HG02840 (cell line): ENCODE measurements around the gene HTRA2.
"Not testable (repeated sequence)": the region's sequence is repeated elsewhere in the genome, so short reads cannot be mapped to it uniquely, and the experiment has no call there.

Experiments
- ATAC-seq: cut with Tn5 transposase; IDR thresholded peaks from one replicate; pipeline ENCODE4 v1.9.1; 2021; ENCODE audit warnings: mild to moderate bottlenecking, moderate library complexity, moderate number of reproducible peaks; ENCODE audit not compliant: unreplicated experiment, low FRiP score

Gene HTRA2

DNA sequence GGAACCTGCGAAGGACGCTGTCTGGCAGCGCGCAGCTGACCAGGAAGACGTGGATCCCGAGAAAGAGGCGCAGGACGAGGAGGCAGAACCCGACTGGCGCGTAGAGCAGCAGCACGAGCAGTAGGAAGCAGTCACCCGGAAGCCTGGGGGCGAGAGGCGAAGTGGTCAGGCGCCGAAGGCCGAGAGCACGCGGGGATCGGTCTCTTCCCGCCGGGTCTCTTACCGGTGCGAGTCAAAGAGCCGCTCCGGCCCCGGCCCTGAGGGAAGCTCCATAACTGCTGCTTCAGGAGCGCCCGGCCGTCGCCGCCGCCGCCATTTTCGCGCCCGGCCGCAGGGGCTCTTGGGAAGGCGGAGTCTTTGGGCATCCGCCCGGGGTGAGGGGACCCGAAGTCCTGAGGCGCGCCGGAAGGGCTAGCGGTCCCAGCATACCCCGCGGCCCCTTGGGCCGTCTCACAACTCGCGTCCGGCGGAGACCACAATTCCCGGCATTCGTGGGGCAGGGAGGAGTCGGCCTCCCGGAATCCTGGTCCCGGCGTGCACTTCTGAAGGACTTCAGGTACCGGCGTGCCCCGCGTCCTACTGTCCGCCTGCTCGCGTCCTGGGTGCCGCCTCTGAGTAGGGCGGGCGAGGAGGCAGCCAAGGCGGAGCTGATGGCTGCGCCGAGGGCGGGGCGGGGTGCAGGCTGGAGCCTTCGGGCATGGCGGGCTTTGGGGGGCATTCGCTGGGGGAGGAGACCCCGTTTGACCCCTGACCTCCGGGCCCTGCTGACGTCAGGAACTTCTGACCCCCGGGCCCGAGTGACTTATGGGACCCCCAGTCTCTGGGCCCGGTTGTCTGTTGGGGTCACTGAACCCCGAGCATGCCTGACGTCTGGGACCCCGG lies at the start of gene HTRA2, which contains the start of gene AUP1:
TSS of gene HTRA2 (plus strand) at position 577 of the 882 bp plus-strand sequence. CDS start at position 651, 74 bp downstream.
TSS of gene AUP1 (minus strand) at position 350 of the 882 bp plus-strand sequence. CDS start at position 273, 77 bp downstream.
- ATAC-seq: peak; percentile 77

DNA sequence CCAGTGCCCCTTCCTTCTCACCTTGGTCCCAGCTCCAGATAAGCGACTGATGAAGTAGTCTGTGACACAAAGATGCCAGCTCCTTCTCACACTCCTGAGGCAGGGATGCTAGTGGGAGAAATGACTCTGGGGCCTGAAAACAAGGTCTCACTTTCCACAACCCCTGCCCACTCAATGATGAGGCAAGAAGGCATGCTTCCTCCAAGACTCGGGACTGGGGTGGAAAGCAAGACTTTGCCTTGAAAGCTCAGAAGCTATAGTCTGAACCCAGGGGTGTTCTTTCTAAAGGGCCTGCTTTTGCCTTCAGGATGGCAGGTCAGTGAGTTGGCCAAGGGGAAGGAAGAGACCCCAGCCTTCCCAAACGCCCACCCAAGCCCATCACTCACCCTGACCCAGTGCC lies 48.3 kb upstream of the HTRA2 start:
- no peak for ATAC-seq

DNA sequence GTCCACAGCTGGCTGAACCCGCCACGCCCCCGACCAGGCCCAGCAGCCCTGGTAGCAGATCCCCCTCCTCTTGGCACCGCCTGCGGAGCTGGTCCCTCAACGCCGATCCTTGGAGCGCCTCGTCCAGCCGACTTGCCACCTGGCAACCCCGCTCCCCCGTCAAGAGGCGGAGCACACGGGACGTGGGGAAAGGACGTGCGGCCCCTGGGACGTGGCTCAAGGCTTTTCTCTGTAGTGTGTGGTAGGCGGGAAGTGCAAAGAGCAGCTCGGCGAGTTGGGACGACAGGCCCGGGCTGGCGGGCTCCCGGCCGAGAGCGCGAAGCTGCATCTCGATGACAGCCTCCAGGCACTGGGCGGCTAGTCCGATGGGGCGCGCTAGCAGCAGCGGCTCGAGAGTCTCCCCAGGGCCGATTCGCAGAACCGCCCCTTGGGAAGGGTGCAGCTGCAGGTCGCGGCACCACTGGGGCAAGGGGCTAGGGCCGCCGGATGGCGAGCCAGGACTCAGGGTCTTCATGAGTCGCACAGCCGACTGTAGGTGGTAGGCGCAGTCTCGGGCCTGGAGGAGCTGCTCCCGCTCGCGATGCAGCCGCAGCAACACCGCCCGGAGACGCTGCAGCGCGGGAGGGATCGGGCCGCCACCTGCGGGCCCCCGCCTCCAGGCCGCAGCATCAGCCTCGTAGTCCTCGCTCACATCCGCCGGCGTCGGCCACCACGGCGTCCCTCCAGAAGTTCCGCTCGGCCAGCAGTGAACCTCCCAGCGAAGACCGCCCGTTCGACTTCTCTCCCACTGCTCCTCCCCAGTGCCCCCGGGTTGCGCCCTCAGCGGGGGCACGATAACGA lies 47.6 kb upstream of the HTRA2 start:
- peak; percentile 44 for ATAC-seq

DNA sequence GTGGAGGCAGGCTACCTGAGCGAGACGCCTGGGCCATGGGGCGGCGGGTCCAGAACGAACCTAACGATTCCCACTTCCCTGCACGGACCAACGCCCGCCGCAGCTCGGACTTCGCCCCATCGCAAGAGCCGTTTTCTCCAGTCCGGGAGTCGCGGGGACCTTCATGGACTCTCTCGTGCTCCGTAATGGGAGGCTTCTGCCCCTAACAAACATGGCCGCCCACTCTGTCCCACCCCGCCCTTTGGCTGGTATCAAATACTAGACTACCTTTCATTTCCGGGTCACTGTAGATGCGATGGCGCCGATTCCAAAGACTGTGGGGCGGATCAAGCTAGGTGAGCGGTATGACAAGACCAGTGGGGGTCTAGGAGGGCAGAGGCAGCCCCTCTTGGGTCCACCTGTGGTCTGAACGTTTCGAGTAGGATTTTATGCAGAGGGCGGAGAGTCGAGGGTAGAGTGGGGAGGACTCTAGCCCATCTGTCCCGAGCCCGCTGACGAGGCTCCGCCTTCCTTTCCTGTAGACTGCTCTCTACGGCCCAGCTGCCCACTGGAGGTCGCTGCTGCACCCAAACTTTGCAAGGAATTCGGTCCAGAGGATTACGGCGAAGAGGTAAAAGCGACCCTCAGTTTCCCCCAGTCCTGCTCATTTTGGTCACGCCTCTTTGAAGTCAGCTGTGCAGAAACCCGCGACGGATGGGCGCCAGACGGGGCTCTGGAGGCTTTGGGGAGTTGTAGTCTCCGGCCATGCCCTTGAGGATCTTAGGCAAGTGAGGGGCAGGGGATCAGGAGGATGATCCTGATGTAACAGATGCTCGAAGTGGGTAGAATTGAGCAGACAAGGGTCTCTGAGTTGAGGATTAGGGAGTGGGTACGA lies 46.7 kb upstream of the HTRA2 start, which contains the start of the genes CCDC142 and TTC31:
TSS of gene CCDC142 (minus strand) at position 198 of the 874 bp plus-strand sequence. CDS start at position 37, 161 bp downstream.
TSS of gene TTC31 (plus strand) at position 281 of the 874 bp plus-strand sequence. CDS start at position 296, 15 bp downstream.
- peak; percentile 90 for ATAC-seq

DNA sequence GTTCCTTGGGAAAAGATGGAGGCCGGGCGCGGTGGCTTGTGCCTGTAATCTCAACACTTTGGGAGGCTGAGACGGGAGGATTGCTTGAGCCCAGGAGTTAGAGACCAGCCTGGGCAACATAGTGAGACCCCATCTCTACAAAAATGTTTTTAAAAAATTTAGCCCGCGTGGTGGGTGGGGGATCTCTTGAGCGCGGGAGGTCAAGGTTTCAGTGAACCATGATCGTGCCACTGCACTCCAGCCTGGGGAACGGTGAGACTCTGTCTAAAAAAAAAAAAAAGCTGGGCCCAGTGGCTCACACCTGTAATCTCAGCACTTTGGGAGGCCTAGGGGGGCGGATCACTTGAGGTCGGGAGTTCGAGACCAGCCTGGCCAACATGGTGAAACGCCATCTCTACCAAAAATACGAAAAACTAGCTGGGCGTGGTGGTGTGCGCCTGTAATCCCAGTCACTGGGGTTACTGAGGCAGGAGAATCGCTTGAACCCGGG lies 46.0 kb upstream of the HTRA2 start:
- ATAC-seq: not testable (repeated sequence)

DNA sequence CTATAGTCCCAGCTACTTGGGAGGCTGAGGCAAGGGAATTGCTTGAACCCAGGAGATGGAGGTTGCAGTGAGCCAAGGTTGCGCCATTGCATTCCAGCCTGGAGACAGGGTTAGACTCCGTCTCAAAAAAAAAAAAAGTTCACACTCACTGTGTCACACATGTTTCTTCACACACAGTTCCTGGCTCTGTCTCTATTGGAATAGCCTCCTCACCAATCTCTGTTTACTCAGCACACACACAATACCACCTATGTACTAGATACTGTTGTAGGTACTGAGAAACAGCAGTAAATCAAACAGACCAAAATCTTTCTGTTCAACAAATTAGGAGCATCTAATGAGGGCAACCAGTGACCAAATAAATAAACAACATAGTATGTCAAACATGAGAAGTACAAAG lies 43.6 kb upstream of the HTRA2 start:
- no peak for ATAC-seq

DNA sequence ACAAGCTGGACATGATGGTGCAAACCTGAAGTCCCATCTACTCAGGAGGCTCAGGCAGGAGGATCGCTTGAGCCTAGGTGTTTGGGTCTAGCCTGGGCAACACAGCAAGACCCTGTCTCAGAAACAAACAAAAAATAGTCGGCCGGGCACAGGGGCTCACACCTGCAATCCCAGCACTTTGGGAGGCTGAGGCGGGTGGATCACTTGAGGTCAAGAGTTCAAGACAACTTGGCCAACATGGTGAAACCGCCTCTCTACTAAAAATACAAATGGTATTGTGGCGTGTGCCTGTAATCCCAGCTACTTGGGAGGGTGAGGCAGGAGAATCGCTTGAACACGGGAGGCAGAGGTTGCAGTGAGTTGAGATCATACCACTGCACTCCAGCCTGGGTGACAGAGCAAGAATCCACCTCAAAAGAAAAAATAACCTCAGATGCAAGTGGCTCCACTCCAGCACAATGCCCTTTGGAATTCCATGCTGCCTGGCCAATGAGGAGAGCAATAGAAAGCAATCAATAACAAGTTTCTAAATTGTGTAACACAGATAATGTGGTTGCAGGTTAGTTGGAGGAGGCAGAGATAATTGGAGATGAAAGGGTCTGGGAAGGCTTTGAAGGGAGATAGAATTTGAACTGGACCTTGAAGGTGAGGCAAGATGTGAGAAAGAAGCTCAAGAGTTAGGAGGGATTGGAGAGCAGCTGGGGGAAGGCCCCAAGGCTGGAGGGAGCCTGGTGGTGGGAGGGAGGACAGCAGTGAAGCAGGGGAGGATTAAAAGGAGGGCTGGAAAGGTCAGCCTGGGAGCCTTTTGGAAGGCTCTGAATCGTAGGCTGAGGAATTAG lies 40.9 kb upstream of the HTRA2 start:
- no peak for ATAC-seq

DNA sequence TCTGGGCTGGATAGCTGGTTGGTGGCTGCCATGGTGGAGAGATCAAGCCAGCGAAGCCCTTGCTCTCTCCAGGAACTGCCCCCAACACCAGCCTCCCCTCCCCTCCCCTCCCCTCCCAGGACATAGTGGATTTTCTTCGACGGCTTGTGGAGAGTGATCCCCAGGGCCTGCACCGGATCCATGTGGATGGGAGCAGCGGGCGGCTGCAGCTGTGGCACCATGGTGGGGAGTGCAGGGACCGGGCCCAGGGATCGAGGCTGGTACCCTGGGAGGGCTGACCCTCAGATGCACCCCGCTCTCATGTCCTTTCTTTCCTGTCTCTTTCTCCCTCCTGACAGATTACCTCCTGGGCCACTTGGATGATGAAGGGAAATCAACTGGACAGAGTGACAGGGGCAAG lies 39.8 kb upstream of the HTRA2 start:
- no peak for ATAC-seq

DNA sequence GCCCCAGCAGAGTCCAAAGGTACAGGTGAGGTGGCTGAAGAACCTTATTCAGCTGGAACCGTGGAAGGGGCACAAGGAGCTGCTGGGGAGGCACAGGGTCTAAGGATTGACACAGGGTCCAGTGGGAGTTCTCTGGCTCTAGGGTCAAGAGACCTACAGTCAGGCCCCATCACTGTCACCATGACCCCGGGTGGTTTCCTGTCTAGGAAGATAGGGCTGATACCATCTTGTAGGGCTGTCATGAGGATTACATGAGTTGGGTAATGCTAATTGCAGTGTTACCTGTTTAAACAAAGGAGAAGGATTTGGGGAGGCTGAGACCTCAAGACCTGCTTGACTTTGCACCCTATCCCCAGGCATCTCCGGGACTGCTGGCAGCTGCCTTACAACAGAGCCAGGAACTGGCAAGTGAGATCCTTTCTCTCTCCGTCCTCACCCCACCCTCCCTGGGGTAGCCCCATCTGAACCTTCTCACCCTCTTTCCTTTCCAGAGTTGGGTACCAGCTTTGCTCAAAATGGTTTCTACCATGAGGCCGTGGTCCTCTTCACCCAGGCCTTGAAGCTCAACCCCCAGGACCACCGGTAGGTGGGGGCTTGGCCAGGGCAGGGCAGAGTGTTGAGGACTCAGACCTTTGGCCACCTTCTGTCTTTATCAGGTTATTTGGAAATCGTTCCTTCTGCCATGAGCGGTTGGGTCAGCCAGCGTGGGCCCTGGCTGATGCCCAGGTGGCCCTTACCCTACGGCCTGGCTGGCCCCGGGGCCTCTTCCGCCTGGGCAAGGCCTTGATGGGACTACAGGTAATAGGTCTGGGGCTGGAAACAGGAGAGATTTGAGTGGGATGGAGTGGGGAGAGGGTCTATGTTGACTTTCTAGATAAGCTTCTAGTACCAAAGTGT lies 37.8 kb upstream of the HTRA2 start:
- ATAC-seq: no peak

DNA sequence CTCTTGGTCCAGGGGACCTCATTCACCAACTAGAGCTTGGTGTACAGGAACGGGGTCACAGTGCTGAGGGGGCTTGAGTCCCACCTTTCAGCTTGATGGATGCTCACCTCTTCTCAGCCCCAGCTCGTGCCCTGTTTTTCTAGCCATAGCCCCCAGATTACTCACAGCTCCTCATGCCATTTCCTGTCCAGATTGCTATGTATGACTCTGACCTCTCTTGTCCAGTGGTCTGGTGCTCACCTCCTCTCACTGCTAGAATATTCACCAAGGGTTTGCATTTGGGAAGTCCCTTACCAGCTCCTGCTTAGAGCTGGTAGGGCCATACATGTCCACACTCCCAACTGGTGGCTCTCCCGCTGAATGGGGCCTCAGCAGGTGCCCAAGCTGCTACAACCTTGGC lies 36.2 kb upstream of the HTRA2 start:
- ATAC-seq: no peak

DNA sequence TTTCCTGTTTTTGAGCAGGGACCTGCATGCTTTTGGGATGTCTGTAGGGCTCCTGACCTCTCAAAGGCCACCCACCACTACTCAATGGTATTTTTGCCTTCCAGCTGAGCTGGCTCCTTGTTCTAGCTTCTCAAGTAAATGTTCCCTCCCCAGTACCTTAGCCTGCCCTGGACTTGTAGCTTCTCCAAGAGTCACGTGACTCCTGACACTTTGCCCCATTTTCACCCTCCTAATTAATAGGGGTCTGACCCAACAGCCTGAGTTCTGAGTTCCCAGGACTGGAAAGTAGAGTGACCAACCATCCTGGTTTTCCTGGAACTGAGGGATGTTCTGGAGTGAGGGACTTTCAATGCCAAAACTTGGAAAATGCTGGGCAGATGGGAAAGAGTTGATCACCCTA lies 34.3 kb upstream of the HTRA2 start:
- ATAC-seq: no peak

DNA sequence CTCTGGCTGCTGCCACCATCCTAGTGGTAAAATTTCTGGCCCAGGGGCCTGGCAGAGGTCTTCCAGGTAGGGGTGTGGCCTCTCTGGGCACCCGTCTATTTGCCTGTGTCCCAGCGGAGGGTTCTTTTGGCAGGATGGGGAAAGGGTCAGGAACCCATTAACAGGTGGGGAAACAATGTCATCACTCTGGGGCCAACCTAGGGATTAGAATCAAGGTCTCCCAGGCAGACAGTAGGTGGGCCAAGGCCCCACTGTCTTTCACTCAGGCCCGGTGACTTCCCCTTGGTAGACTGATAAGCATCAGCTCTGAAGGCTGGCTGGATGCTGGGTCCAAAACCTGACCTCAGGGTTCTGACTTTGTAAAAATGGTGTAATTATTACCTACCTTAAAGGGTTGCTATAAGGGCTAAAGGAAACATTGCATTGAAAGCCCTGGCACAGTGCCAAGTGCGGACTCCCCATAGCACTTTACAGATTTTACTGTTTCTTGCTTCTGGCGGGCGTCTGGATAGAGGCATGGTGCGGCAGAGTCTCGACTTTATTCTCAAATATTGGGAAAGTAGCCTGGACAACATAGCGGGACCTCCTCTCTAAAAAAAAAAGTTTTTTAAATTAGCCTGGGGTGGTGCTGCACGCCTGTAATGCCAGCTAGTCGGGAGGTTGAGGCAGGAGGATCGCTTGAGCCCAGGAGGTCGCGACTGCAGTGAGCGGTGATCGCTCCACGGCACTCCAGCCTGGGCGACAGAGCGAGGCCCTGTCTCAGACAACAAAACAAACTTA lies 32.5 kb upstream of the HTRA2 start:
- no peak for ATAC-seq

DNA sequence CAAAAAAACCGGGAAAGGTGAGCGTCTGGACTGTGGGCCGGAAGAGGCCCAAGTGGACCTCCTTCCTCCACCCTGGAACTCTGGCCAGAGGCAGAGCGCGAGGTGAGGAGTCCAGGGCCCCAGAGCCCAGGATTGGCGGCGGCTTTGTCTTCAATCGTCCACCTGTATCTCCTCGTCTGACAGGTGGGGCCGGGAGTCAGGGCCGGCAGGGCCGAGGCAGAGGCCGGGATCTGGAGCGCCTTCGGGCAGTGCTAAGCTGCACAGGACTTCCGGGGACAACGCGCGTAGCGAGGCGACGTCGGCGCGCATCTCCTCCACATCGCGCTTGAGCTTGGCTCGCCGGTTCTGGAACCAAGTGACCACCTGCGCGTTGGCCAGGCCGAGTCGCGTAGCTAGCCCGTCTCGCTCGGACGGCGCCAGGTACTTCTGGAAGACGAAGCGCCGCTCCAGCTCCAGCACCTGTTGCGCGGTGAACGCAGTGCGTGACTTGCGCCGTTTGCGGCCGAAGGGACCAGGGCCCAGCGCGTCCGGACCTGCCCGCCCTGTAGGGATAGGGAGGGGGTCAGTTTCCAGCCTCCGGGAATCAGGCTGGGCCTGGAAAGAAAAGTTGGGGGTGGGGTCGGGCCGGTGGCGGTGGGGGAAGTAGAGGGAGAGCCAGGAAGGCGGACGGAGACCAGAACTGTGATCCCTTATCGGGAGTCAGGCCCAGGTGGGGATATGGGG lies 31.8 kb upstream of the HTRA2 start:
- no peak for ATAC-seq

DNA sequence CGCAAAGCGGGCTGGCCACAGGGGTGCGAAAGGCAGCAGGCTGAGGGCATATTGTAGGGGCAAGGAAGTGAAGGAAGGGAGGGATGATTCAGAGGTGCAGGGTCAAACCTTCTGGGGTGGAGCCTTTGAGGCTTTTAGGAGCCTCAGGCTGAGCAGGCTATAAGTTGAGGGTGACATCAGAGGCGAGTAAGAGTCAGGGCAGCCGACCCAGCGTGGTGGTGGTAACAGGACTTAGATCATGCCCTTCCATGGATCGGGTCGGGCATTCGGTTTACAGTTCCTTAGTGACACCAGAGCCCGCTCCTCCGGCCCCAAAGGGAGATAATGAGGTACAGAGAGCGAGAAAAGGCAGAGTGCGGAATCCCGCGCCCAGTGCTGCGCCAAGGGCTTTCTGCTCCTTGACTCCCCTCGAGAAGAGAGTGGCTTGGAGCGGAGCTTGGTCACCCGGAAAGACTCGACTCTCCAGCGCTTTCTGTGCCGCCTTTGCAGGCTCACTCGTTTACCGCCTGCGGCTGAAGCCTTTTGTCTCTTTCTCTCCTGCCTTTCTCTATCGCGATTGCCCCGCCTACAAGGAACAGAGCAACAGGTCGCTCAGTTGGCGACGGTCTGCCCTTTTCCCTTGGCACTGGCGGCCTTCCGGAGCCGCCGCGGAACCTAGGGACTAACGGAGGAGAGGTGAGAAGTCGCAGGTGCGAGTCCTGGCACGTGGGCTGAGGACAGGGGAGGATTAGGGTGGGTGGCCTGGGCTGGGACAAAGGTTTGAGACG lies 31.1 kb upstream of the HTRA2 start:
- ATAC-seq: no peak

DNA sequence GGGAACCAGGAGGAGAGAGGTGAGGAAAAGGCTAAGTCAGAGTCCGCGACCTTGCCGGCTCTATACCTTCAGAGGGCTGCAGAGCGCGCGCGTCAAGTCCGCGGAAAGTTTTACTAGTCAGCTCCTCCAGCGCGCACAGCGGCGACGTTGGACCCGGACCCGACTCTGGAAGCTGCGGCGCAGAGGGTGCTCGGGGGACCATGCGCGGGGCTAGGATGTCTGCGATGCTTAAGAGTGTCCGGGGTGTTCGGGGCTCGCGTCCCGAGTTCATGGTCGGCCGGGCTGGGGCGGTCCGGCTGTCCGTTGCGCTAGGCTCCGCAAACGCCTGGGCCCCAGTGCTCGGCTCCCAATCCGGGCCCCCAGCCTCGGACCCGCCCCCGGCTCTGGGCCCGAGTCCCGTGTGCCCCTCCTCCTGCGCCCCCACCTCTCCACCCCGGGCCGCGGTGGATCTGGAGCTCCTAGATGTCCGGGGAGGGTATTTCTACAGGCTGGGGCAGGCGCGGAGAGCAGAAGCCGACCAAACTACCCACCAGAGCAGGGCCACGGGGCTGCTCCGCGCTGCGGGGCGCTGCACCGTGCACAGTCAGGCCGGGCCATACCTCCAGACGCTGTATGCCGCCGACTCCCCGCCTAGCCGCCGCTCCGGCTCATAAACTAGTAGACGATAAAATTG lies 30.3 kb upstream of the HTRA2 start, which contains the start of gene LBX2:
TSS of gene LBX2 (minus strand) at position 337 of the 673 bp plus-strand sequence. CDS start at position 271, 66 bp downstream.
- no peak for ATAC-seq
